MM.1S (cell line): ENCODE results near the gene WBP11.
A peak's percentile ranks its signal among the peaks of the same experiment; 100 is the strongest.

Experiments
- DNase-seq: peaks from one replicate; pipeline ENCODE4 v3.0.0-alpha.2; 2015
- H2AFZ ChIP-seq: fragments of 300-600 bp; sonication (generic); 2 replicates; pipeline ENCODE4 v1.6.0; 2016; ENCODE audit warnings: antibody characterized with exemption, low read length
- H3F3A ChIP-seq: fragments of 300-600 bp; sonication (generic); 2 replicates; pipeline ENCODE4 v1.6.1; 2016; ENCODE audit warnings: mild to moderate bottlenecking, antibody characterized with exemption, low read length, moderate library complexity, mixed read lengths; ENCODE audit not compliant: insufficient read depth
- H3K27ac ChIP-seq: fragments of 300-600 bp; sonication (generic); 2 replicates; pipeline ENCODE4 v1.5.1; 2016; ENCODE audit warnings: mild to moderate bottlenecking, low read length
- H3K27me3 ChIP-seq: fragments of 300-600 bp; sonication (generic); replicated peaks from 2 replicates; pipeline ENCODE4 v1.6.0; 2016; ENCODE audit warnings: low read length; ENCODE audit not compliant: insufficient read depth
- H3K36me3 ChIP-seq: fragments of 300-600 bp; sonication (generic); replicated peaks from 2 replicates; pipeline ENCODE4 v1.6.1; 2016; ENCODE audit warnings: mild to moderate bottlenecking, low read length, mixed read lengths; ENCODE audit not compliant: insufficient read depth
- H3K4me1 ChIP-seq: fragments of 300-600 bp; sonication (generic); 2 replicates; pipeline ENCODE4 v1.6.1; 2016; ENCODE audit warnings: low read length, mixed read lengths
- H3K4me2 ChIP-seq: fragments of 300-600 bp; sonication (generic); 2 replicates; pipeline ENCODE4 v1.6.0; 2016; ENCODE audit warnings: low read depth, low read length
- H3K4me3 ChIP-seq: fragments of 300-600 bp; sonication (generic); 2 replicates; pipeline ENCODE4 v1.5.1; 2016; ENCODE audit warnings: low read length, mixed read lengths
- H3K79me2 ChIP-seq: fragments of 300-600 bp; sonication (generic); 2 replicates; pipeline ENCODE4 v1.6.1; 2016; ENCODE audit warnings: mixed run types, low read length, mixed read lengths
- H3K9ac ChIP-seq: fragments of 300-600 bp; sonication (generic); 2 replicates; pipeline ENCODE4 v1.6.1; 2016; ENCODE audit warnings: low read length, mixed read lengths
- H3K9me2 ChIP-seq: fragments of 300-600 bp; sonication (generic); replicated peaks from 2 replicates; pipeline ENCODE4 v1.6.1; 2016; ENCODE audit warnings: mild to moderate bottlenecking, low read length, mixed read lengths; ENCODE audit not compliant: insufficient read depth
- H3K9me3 ChIP-seq: fragments of 300-600 bp; sonication (generic); replicated peaks from 2 replicates; pipeline ENCODE4 v1.6.1; 2016; ENCODE audit warnings: mild to moderate bottlenecking, low read length, mixed read lengths; ENCODE audit not compliant: insufficient read depth
- H4K20me1 ChIP-seq: fragments of 300-600 bp; sonication (generic); 2 replicates; pipeline ENCODE4 v1.6.1; 2016; ENCODE audit warnings: mild to moderate bottlenecking, low read length, moderate library complexity, mixed read lengths; ENCODE audit not compliant: insufficient read depth
- EZH2 ChIP-seq: fragments of 300-600 bp; sonication (generic); optimal IDR thresholded peaks from 2 replicates; pipeline ENCODE3; 2017; ENCODE audit warnings: low read depth, mild to moderate bottlenecking, antibody characterized with exemption, low read length, mixed read lengths
- EZH2phosphoT487 ChIP-seq: fragments of 300-600 bp; sonication (generic); IDR thresholded peaks from 2 replicates; pipeline ENCODE4 v1.6.1; 2018; ENCODE audit warnings: antibody characterized with exemption, low read length
- TF ChIP-seq, protein P1 (sequence below): fragments of 300-600 bp; sonication (generic); IDR thresholded peaks from 2 replicates; pipeline ENCODE4 v1.5.1; 2016; ENCODE audit warnings: antibody characterized with exemption, low read length, mixed read lengths

Gene WBP11

GRCh38 chr12:14776236-14776961, 26.9 kb downstream of the WBP11 start:
- Histone ChIP-seq H3K4me3 (no peak overlapping the region), H3K36me3 (no peaks in the 10 kb centered on the region), H3K4me1 (peaks cover 7% of the 10 kb centered on the region; the same call in 1 of the 2 replicates), H3K27me3 (no peaks in the 10 kb centered on the region), H3K4me2 (no peak overlapping the region), H3K9me2 (no peaks in the 10 kb centered on the region), H3K9me3 (no peaks in the 10 kb centered on the region), H2AFZ (no peak overlapping the region), H4K20me1 (no peaks in the 10 kb centered on the region), H3K79me2 (no peaks in the 10 kb centered on the region), H3K27ac (no peak overlapping the region), H3F3A (peaks cover 13% of the 10 kb centered on the region), H3K9ac (no peak overlapping the region)
- DNase-seq, result peak; percentile 23
- TF ChIP-seq EZH2phosphoT487 (no peak), EZH2 (no peak)
- TF ChIP-seq, protein P1, sequence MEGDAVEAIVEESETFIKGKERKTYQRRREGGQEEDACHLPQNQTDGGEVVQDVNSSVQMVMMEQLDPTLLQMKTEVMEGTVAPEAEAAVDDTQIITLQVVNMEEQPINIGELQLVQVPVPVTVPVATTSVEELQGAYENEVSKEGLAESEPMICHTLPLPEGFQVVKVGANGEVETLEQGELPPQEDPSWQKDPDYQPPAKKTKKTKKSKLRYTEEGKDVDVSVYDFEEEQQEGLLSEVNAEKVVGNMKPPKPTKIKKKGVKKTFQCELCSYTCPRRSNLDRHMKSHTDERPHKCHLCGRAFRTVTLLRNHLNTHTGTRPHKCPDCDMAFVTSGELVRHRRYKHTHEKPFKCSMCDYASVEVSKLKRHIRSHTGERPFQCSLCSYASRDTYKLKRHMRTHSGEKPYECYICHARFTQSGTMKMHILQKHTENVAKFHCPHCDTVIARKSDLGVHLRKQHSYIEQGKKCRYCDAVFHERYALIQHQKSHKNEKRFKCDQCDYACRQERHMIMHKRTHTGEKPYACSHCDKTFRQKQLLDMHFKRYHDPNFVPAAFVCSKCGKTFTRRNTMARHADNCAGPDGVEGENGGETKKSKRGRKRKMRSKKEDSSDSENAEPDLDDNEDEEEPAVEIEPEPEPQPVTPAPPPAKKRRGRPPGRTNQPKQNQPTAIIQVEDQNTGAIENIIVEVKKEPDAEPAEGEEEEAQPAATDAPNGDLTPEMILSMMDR, result peak; percentile 36

DNA sequence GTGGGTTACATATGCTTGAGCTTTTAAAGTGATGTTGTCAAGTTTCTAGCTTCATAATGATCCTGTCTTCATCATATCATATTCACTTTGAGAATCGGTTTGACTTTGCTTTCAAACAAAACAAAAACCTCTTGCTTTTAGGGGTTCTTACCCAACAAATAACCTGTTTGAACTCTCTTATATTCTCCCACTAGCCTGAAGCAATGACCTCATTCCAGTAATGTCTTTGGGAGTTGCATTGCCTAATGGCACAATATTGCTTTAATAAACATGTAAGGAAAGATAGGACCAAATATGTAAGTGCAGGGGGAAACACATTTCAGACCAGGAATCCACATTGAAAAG, 27.7 kb downstream of the WBP11 start:
- Histone ChIP-seq H3K27ac (no peak overlapping the region), H3K79me2 (no peaks in the 10 kb centered on the region), H3F3A (peaks cover 21% of the 10 kb centered on the region), H3K27me3 (no peaks in the 10 kb centered on the region), H3K4me2 (peak overlapping the region; percentile 77; the same call in 1 of the 2 replicates), H2AFZ (no peak overlapping the region), H3K4me3 (no peak overlapping the region; the same call in 1 of the 2 replicates), H3K36me3 (no peaks in the 10 kb centered on the region), H3K4me1 (peaks cover 7% of the 10 kb centered on the region; the same call in 1 of the 2 replicates), H3K9me2 (no peaks in the 10 kb centered on the region), H4K20me1 (no peaks in the 10 kb centered on the region), H3K9ac (no peak overlapping the region), H3K9me3 (no peaks in the 10 kb centered on the region)
- no peak for DNase-seq
- TF ChIP-seq EZH2 (no peak), EZH2phosphoT487 (no peak)
- TF ChIP-seq, protein P1, result no peak

GRCh38 chr12:14774906-14775635, 28.2 kb downstream of the WBP11 start:
- no peaks in the 10 kb centered on the region for H3K79me2 ChIP-seq
- no peaks in the 10 kb centered on the region for H3K9me3 ChIP-seq
- H3K9me2 ChIP-seq, result no peaks in the 10 kb centered on the region
- DNase-seq, result no peak
- H3K36me3 ChIP-seq, result no peaks in the 10 kb centered on the region
- peak overlapping the region; percentile 66 for H3K9ac ChIP-seq
- H3K27ac ChIP-seq, result peak overlapping the region; percentile 60; the same call in 1 of the 2 replicates
- TF ChIP-seq, protein P1, result no peak
- TF ChIP-seq EZH2phosphoT487 (no peak), EZH2 (no peak)
- peak overlapping the region; percentile 80 for H2AFZ ChIP-seq
- peak overlapping the region; percentile 77 for H3K4me3 ChIP-seq
- peaks cover 4% of the 10 kb centered on the region; the same call in 1 of the 2 replicates for H3K4me1 ChIP-seq
- peaks cover 27% of the 10 kb centered on the region for H3F3A ChIP-seq
- no peaks in the 10 kb centered on the region for H4K20me1 ChIP-seq
- H3K4me2 ChIP-seq, result peak overlapping the region; percentile 77
- H3K27me3 ChIP-seq, result no peaks in the 10 kb centered on the region
